Neural cell (in vitro differentiated cells): ENCODE results near the gene PRH2. TPM values are rescaled to one million over a fixed set of nuclear protein-coding genes. Genes with fewer than 3 reads are reported as not detected.

Experiments used
- H2AFZ ChIP-seq: fragments of 200-600, 300-800 bp; sonication (generic), shearing (Covaris generic); 2 replicates; pipeline ENCODE4 v1.6.0; 2014; ENCODE audit warnings: low read depth, mild to moderate bottlenecking, antibody characterized with exemption, low read length, moderate library complexity
- H3F3A ChIP-seq: fragments of 200-600 bp; shearing (Covaris generic); 2 replicates; pipeline ENCODE4 v1.6.1; 2016; ENCODE audit warnings: mild to moderate bottlenecking, moderate library complexity, mixed read lengths, antibody characterized with exemption, low read length; ENCODE audit not compliant: insufficient read depth, poor library complexity, severe bottlenecking
- H3K27ac ChIP-seq: fragments of 200-600, 300-800 bp; sonication (generic), shearing (Covaris generic); 2 replicates; pipeline ENCODE4 v1.5.1; 2014; ENCODE audit warnings: mild to moderate bottlenecking, low read length, moderate library complexity
- H3K27me3 ChIP-seq: fragments of 300-800, 200-600 bp; sonication (generic), shearing (Covaris generic); 2 replicates; pipeline ENCODE4 v1.6.0; 2014; ENCODE audit warnings: mild to moderate bottlenecking, low read depth, low read length, moderate library complexity; ENCODE audit not compliant: insufficient read depth
- H3K36me3 ChIP-seq: fragments of 300-800, 200-600 bp; sonication (generic), shearing (Covaris generic); 2 replicates; pipeline ENCODE4 v1.5.1; 2014; ENCODE audit warnings: mild to moderate bottlenecking, antibody characterized with exemption, low read length, moderate library complexity; ENCODE audit not compliant: insufficient read depth
- H3K4me2 ChIP-seq: fragments of 300-800, 200-600 bp; sonication (generic), shearing (Covaris generic); 2 replicates; pipeline ENCODE4 v1.6.0; 2014; ENCODE audit warnings: mild to moderate bottlenecking, low read length
- H3K4me3 ChIP-seq: fragments of 300-800, 200-600 bp; sonication (generic), shearing (Covaris generic); 2 replicates; pipeline ENCODE4 v1.5.1; 2014; ENCODE audit warnings: mild to moderate bottlenecking, low read length, moderate library complexity
- H3K79me2 ChIP-seq: fragments of 200-600 bp; shearing (Covaris generic); replicated peaks from 2 replicates; pipeline ENCODE4 v1.6.0; 2014; ENCODE audit warnings: mild to moderate bottlenecking, low read length, moderate library complexity; ENCODE audit not compliant: insufficient read depth
- H3K9ac ChIP-seq: fragments of 300-800, 200-600 bp; sonication (generic), shearing (Covaris generic); 2 replicates; pipeline ENCODE4 v1.6.1; 2016; ENCODE audit warnings: mild to moderate bottlenecking, low read length, mixed read lengths
- H3K9me2 ChIP-seq: fragments of 200-600 bp; shearing (Covaris generic); 2 replicates; pipeline ENCODE4 v1.6.1; 2016; ENCODE audit warnings: mild to moderate bottlenecking, low read length, mixed read lengths; ENCODE audit not compliant: insufficient read depth
- H3K9me3 ChIP-seq: fragments of 200-600, 300-800 bp; sonication (generic), shearing (Covaris generic); 2 replicates; pipeline ENCODE4 v1.6.1; 2016; ENCODE audit warnings: mild to moderate bottlenecking, mixed run types, low read length, moderate library complexity, mixed read lengths
- H4K20me1 ChIP-seq: fragments of 200-600 bp; shearing (Covaris generic); 2 replicates; pipeline ENCODE4 v1.6.1; 2016; ENCODE audit warnings: mild to moderate bottlenecking, mixed run types; ENCODE audit not compliant: insufficient read depth
- EP300 ChIP-seq: fragments of 450-650 bp; conservative IDR thresholded peaks from 2 replicates; pipeline ENCODE4 v1.6.1; 2014; ENCODE audit warnings: antibody characterized with exemption, mild to moderate bottlenecking, moderate library complexity; ENCODE audit not compliant: poor library complexity, severe bottlenecking
- EZH2 ChIP-seq: fragments of 200-600, 300-800 bp; shearing (Covaris generic), sonication (generic); IDR thresholded peaks from 2 replicates; pipeline ENCODE4 v1.6.1; 2014; ENCODE audit warnings: antibody characterized with exemption, low read length, borderline replicate concordance, mild to moderate bottlenecking; ENCODE audit not compliant: insufficient read depth, poor library complexity, severe bottlenecking
- MXI1 ChIP-seq: fragments of 450-650 bp; conservative IDR thresholded peaks from 2 replicates; pipeline ENCODE4 v1.6.1; 2014; ENCODE audit warnings: antibody characterized with exemption, mild to moderate bottlenecking; ENCODE audit not compliant: poor library complexity, severe bottlenecking
- POLR2AphosphoS5 ChIP-seq: IDR thresholded peaks from 2 replicates; pipeline ENCODE4 v1.6.1; 2012
- RAD21 ChIP-seq: fragments of 450-650 bp; conservative IDR thresholded peaks from 2 replicates; pipeline ENCODE4 v1.6.1; 2014; ENCODE audit warnings: antibody characterized with exemption, mild to moderate bottlenecking, moderate library complexity
- REST ChIP-seq: IDR thresholded peaks from 2 replicates; pipeline ENCODE4 v1.6.1; 2012; ENCODE audit warnings: borderline replicate concordance
- SMC3 ChIP-seq: fragments of 450-650 bp; conservative IDR thresholded peaks from 2 replicates; pipeline ENCODE4 v1.6.1; 2014; ENCODE audit warnings: antibody characterized with exemption, mild to moderate bottlenecking, moderate library complexity; ENCODE audit not compliant: poor library complexity
- TAF1 ChIP-seq: IDR thresholded peaks from 2 replicates; pipeline ENCODE4 v1.6.1; 2012; ENCODE audit warnings: low read depth
- polyA minus RNA-seq: library from RNA; depleted of rRNA, polyadenylated mRNA; stranded (reverse); fragments of >200 nt; gene quantifications from 2 replicates; pipeline ENCODE4 v1.2.3, GENCODE V29; 2014
- polyA plus RNA-seq: library from polyadenylated mRNA; depleted of rRNA; stranded (reverse); fragments of >200 nt; gene quantifications from 2 replicates; pipeline ENCODE4 v1.2.3, GENCODE V29; 2014
- TF ChIP-seq, protein P1 (sequence below): fragments of 450-650 bp; IDR thresholded peaks from 2 replicates; pipeline ENCODE4 v1.5.1; 2014; ENCODE audit warnings: antibody characterized with exemption, mild to moderate bottlenecking, moderate library complexity; ENCODE audit not compliant: poor library complexity, severe bottlenecking

PRH2 gene
- polyA plus RNA-seq = not detected in 2 replicates
- polyA minus RNA-seq = 1.9 TPM in 1 of 2 replicates, not detected in the other

DNA sequence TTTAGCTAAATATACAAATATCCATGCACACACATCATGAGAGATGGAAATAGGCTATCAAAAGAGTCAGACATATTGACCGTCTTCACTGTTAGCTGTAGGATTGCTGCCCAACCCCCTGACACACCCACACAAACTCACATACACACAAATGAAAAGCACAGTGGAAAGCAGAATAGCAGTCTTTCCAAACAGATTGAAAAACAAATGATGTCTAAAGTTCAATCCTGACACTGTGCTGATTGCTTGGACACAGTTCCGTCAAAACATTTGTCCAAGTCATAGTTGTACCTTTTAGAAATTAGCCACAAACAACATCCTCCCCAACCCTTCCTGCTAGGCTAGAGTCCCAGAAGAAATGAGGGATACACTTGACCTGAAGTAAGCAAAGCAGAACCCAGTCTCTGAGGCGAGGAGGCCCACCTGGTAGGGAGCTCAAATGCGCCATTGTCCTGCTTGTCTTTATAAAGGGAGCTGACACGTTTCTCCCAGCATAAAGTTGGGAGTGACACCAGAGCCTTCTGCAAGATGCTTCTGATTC is at the start of gene PRH2:
Gene PRH2, plus strand, starts transcription at position 491 of the 541 bp plus-strand sequence. Its CDS starts 38 bp downstream, at position 529.
- Histone ChIP-seq H3K9me2 (no peaks in the 10 kb centered on the region), H3K27ac (no peak within 1 kb of the TSS), H3F3A (no peaks in the 10 kb centered on the region), H3K36me3 (no peaks in the 10 kb centered on the region), H2AFZ (no peak within 1 kb of the TSS), H3K4me2 (no peak within 1 kb of the TSS), H3K79me2 (no peaks in the 10 kb centered on the region), H3K9me3 (no peaks in the 10 kb centered on the region), H3K9ac (no peak within 1 kb of the TSS), H3K4me3 (no peak within 1 kb of the TSS), H4K20me1 (no peaks in the 10 kb centered on the region), H3K27me3 (no peaks in the 10 kb centered on the region)
- no peak for TF ChIP-seq POLR2AphosphoS5
- no peak for TF ChIP-seq MXI1
- TF ChIP-seq REST = no peak
- no peak for TF ChIP-seq RAD21
- TF ChIP-seq, protein P1, sequence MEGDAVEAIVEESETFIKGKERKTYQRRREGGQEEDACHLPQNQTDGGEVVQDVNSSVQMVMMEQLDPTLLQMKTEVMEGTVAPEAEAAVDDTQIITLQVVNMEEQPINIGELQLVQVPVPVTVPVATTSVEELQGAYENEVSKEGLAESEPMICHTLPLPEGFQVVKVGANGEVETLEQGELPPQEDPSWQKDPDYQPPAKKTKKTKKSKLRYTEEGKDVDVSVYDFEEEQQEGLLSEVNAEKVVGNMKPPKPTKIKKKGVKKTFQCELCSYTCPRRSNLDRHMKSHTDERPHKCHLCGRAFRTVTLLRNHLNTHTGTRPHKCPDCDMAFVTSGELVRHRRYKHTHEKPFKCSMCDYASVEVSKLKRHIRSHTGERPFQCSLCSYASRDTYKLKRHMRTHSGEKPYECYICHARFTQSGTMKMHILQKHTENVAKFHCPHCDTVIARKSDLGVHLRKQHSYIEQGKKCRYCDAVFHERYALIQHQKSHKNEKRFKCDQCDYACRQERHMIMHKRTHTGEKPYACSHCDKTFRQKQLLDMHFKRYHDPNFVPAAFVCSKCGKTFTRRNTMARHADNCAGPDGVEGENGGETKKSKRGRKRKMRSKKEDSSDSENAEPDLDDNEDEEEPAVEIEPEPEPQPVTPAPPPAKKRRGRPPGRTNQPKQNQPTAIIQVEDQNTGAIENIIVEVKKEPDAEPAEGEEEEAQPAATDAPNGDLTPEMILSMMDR = no peak
- TF ChIP-seq TAF1 = no peak
- no peak for TF ChIP-seq EZH2
- no peak for TF ChIP-seq EP300
- no peak for TF ChIP-seq SMC3

DNA sequence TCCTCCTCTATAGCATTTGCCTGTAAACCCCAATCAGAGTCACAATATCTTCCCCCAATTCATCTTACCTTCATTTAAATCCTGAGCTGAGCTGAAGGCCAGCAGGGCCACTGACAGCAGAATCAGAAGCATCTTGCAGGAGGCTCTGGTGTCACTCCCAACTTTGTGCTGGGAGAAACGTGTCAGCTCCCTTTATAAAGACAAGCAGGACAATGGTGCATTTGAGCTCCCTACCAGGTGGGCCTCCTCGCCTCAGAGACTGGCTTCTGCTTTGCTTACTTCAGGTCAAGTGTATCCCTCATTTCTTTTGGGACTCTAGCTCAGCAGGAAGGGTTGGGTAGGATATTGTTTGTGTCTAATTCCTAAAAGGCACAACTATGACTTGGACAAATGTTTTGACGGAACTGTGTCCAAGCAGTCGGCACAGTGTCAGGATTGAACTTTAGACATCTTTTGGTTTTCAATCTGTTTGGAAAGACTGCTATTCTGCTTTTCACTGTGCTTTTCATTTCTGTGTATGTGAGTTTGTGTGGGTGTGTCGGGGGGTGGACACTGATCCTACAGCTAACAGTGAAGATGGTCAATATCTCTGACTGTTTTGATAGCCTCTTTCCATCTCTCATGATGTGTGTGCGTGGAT is 44.8 kb upstream of the PRH2 start, which contains the start of gene PRH1:
Gene PRH1, minus strand, starts transcription at position 170 of the 640 bp plus-strand sequence. Its CDS starts 38 bp downstream, at position 132.
- Histone ChIP-seq H3K4me2 (no peak within 1 kb of the TSS), H3K79me2 (no peaks in the 10 kb centered on the region), H3F3A (no peaks in the 10 kb centered on the region), H3K9ac (no peak within 1 kb of the TSS), H3K9me2 (no peaks in the 10 kb centered on the region), H3K27ac (no peak within 1 kb of the TSS), H3K9me3 (no peaks in the 10 kb centered on the region), H3K36me3 (no peaks in the 10 kb centered on the region), H2AFZ (no peak within 1 kb of the TSS), H3K4me3 (no peak within 1 kb of the TSS), H3K27me3 (no peaks in the 10 kb centered on the region), H4K20me1 (no peaks in the 10 kb centered on the region)
- no peak for TF ChIP-seq EP300
- no peak for TF ChIP-seq EZH2
- TF ChIP-seq TAF1 = no peak
- TF ChIP-seq POLR2AphosphoS5 = no peak
- no peak for TF ChIP-seq MXI1
- TF ChIP-seq SMC3 = no peak
- TF ChIP-seq RAD21 = no peak
- TF ChIP-seq, protein P1 = no peak
- TF ChIP-seq REST = no peak
